NCI-H2227 (cell line): Measurements from ENCODE around the gene PDE11A.

ENCODE experiments used
- DNase-seq: peaks from one replicate; lab custom pipeline; 2025; ENCODE audit not compliant: unreplicated experiment; lab: John Stamatoyannopoulos, UW

Gene PDE11A

GRCh38 chr2:177582000-177582399 lies 490.6 kb downstream of the PDE11A start:
- no peak for DNase-seq

- DNase-seq: no peak
Measured at GRCh38 chr2:177579486-177580036, 493.0 kb downstream of the PDE11A start.

DNA sequence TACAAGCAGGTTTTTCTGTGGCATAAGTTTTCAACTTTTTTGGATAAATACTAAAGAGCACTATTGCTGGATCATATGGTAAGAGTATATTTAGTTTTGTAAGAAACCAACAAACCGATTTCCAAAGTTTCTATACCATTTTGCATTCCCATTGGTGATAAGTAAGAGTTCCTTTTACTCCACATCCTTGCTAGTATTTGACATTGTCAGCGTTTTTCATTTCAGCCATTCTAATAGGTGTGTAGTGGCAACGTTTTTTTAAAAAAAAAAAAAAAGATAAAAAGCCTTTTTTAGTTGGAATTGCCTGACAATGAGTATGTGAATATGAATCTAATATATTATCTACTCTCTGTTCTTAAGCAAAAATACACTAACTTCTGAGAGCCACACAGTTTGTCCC lies 494.1 kb downstream of the PDE11A start:
- no peak for DNase-seq

GRCh38 chr2:177577075-177577474 lies 495.5 kb downstream of the PDE11A start:
- DNase-seq: no peak

GRCh38 chr2:177575358-177575757 lies 497.2 kb downstream of the PDE11A start:
- no peak for DNase-seq

DNA sequence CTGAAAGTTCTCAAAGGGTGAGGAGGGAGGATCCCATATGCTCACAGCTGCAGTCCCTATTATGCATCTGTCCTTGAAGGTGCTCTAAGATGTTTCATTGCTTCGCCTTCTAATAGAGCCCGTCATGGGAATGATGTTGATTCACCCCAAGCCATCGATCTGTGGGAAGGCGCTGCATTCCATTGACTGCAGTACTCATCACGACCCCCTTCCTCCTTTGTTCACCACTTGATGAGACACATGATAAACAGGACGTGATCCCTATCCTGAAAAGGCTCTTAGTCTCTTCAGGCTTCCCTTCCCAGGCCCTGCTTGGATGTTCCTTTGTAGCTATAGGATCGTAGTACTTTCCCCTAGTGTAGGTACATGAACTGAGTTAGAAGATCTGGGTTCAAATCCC lies 498.2 kb downstream of the PDE11A start:
- no peak for DNase-seq
